Brain pericyte (primary cell): ENCODE results near the gene CFAP206.
"Not testable (repeated sequence)": the region's sequence is repeated elsewhere in the genome, so short reads cannot be mapped to it uniquely, and the experiment has no call there.

Source experiments
- DNase-seq: peaks from one replicate; pipeline ENCODE4 v3.0.0-alpha.2; 2012; ENCODE audit warnings: low read depth, low spot score

CFAP206 gene

GRCh38 chr6:87421576-87421975 is 13.8 kb downstream of the CFAP206 start:
- DNase-seq, result no peak

GRCh38 chr6:87426789-87427188 is 19.0 kb downstream of the CFAP206 start:
- no peak for DNase-seq

- no peak for DNase-seq
Measured at GRCh38 chr6:87430499-87430898, 22.7 kb downstream of the CFAP206 start.

GRCh38 chr6:87431263-87431662 is 23.5 kb downstream of the CFAP206 start:
- DNase-seq, result no peak

GRCh38 chr6:87436435-87436834 is 28.7 kb downstream of the CFAP206 start:
- DNase-seq, result peak; percentile 63

- no peak for DNase-seq
Measured at GRCh38 chr6:87441711-87442110, 33.9 kb downstream of the CFAP206 start.

- DNase-seq, result no peak
Measured at GRCh38 chr6:87444362-87444761, 36.6 kb downstream of the CFAP206 start.

- no peak for DNase-seq
Measured at GRCh38 chr6:87465051-87465450, 57.3 kb downstream of the CFAP206 start.

GRCh38 chr6:87472525-87473418 is 65.0 kb downstream of the CFAP206 start, which contains the start of gene SLC35A1:
TSS of gene SLC35A1 (plus strand) at chr6:87472974. CDS start at chr6:87473004, 30 bp downstream.
- peak; percentile 76 for DNase-seq

GRCh38 chr6:87473419-87473903 is 65.7 kb downstream of the CFAP206 start:
- DNase-seq, result no peak

GRCh38 chr6:87481931-87482330 is 74.2 kb downstream of the CFAP206 start:
- DNase-seq, result no peak

- DNase-seq, result no peak
Measured at GRCh38 chr6:87482366-87482765, 74.6 kb downstream of the CFAP206 start.

- no peak for DNase-seq
Measured at GRCh38 chr6:87483929-87484328, 76.2 kb downstream of the CFAP206 start.

- no peak for DNase-seq
Measured at GRCh38 chr6:87484491-87484890, 76.7 kb downstream of the CFAP206 start.

- DNase-seq, result no peak
Measured at GRCh38 chr6:87487555-87487954, 79.8 kb downstream of the CFAP206 start.

GRCh38 chr6:87489326-87489725 is 81.6 kb downstream of the CFAP206 start:
- not testable (repeated sequence) for DNase-seq

- DNase-seq, result no peak
Measured at GRCh38 chr6:87494761-87495422, 87.1 kb downstream of the CFAP206 start.

GRCh38 chr6:87498048-87498447 is 90.3 kb downstream of the CFAP206 start:
- DNase-seq, result no peak

GRCh38 chr6:87501809-87502572 is 94.2 kb downstream of the CFAP206 start:
- no peak for DNase-seq

- no peak for DNase-seq
Measured at GRCh38 chr6:87504441-87504840, 96.7 kb downstream of the CFAP206 start.
